HG02840 (cell line): Measurements from ENCODE around the gene CYP8B1.

Experiments used
- ATAC-seq: cut with Tn5 transposase; IDR thresholded peaks from one replicate; pipeline ENCODE4 v1.9.1; 2021; ENCODE audit warnings: mild to moderate bottlenecking, moderate library complexity, moderate number of reproducible peaks; ENCODE audit not compliant: unreplicated experiment, low FRiP score

CYP8B1 gene

DNA sequence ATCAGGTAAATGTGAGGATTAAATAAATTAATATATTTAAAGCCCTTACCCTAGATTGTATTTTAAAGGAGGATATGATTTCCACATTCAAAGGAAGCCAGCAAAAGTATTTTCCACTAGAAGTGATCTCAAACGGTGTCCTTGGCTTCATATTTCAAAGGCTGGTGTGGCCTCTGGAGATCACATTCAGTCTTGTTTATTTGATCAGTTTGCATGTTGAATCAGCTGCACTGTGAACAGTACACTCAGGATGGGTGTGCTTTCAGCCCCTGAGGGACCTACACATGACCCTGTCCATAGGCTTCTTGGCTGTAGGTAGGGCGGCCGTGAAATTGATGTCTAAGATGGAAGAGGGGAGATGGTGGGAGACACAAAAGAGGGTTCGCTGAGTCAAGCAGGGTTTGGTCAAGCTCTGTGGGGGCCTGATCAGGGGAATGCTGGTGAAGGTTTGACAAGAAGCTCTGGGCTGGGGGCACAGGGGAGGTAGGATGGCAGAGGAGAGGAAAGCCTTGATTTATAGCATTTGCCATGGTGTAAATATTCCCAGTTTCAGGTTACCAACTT lies 21.9 kb downstream of the CYP8B1 start:
- ATAC-seq, result no peak

DNA sequence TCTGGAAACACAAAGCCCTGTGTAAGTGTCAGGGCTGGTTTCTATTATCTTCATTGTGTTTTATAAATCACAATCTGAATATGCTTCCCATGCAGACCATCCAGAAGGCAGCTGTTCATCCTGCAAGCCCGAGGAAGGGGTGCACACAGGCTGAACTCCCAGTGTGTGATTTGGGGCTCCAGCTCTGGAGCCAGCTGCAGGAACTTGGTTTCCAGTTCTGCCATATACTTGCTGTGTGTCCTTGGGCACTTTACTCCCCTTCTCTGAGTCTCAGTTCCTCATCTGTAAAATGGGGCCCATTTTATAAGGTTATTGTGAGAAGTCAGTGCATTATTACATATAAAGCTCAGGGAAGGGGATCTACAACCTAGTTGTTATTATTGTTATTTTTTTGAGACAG lies 22.6 kb downstream of the CYP8B1 start:
- no peak for ATAC-seq

DNA sequence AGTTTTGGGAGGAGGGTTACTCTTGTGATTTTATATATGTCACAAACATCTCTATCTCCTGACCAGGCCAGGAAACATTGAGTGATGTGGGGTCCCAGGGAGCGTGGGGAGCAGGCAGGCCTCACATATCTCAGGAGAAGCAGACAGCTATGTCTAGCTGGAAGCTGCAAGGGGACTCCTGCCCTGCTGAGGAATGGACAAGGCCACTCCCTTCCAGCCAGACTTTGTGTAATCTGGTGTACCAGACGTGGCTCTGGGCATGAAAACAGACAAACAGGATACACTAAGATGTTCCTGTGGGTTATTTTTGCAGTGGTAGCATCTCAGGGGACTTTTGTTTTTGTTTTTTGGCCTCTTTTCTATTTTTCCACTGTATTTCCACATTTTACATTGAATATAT lies 23.2 kb downstream of the CYP8B1 start:
- no peak for ATAC-seq

DNA sequence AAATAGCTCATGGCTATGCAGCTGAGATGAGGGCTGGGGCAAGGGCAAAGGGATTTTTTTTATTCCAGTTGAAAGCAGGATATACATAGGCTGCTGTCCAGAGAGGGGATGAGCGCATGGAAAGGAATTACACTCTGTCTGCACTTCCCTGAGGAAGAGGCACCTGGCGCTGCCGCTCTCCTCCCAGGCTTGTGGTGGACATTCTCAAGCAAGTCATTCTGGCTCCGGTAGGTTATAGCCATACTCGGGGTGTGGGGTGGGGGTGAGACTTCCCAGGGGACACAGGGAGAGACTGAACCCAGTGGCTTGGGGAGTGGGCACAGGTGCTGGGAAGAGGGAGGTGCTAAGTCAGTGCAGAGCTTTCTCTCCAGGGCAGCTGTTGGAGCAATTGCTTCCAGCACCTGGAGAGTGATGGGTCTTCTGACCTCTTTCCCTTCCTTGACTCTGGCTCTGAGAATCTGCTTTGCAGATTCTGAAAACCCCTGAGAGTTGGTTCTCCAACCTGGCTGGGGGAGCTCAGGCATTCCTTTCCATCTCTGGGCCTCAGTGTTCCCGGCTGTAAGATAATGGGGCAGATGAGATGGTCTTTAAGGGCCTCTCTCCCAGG lies 24.3 kb downstream of the CYP8B1 start:
- no peak for ATAC-seq

DNA sequence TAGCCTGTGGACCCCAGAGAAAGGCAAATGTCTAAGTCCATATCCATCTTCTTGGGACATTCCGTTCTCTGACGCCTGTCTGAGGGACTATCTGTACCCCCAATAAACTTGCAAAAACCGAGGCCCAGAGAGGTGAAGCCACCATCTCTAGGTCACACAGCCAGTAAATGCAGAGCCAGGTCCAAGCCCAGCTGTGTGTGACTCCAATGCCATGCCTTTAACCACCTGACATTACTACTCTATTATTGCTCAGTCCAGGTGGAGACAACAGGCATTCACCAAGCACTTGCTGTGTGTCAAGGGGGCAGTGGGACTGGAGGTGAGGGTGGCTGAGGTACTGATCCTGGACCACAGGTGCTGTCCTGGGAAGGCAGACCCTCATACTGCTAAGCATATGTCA lies 25.4 kb downstream of the CYP8B1 start:
- no peak for ATAC-seq

DNA sequence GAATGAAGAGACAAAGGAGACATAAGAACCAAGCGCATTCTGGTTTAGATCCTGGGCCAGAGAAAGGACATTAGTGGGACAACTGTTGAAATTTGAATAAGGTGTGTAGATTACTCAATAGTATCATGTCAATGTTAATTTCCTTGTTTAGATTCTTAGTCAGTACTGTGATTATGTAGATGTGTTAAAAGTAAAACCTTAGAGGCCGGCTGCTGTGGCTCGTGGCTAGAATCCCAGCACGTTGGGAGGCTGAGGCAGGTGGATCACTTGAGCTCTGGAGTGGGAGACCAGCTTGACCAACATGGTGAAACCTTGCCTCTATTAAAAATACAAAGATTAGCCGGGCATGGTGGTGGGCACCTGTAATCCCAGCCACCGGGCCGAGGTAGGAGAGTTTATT lies 26.7 kb downstream of the CYP8B1 start:
- ATAC-seq, result no peak

DNA sequence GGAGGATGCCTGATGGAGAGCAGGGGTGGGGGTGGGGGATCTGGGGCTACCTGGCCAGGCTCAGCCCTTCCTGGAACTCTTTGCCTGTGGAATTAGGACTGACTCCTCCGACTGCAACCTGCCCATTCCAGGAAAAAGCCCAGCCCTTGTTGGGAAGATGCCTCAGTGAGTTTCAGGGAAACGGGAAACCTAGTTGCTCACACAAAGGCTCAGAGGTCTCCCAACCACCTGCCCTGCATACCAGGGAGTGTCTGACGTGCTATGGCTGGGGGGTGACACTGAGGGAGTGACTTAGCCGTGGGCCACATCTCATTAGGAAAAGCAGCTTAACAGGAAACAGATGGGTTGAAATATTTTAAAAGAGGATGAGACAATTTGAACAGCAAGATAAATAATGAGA lies 27.9 kb downstream of the CYP8B1 start:
- no peak for ATAC-seq

DNA sequence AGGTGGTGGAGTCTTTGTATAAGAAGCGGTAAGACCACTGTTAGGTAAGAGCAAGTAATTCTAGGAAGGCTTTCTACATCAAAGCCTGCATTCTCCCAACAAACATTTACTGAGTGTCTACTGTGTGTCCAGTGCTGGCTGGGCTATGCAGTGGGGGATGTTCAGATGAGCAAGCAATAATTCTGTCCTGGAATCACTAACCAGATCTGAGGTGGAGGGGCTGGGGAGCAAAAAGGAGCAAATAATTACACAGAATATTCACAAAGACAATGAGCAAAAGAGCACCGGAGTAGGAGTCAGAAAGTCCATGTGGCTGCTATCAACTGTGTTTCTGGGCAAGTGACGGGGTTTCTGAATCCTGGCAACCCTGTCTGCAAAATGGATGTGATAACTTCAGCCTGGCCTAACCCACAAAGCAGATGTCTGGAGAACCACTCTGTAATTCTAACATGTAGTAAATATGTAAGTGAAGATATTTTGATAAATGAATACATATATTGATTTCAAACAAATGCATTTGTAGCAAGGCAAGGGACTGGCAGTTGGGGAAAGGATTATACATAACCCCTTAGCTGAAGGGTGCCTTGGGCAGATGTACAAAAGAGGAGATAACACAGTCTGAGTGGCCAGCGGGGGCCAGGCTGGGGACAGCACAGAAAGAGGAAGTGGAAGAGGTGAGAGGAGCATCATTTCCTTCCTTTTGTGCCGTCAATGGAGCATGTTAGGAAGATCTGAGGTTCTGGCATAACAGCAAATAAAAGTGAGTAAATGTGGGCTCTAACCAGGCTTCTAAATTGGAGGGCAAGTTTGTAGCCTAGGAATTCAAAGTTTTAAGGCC lies 28.8 kb downstream of the CYP8B1 start:
- no peak for ATAC-seq

DNA sequence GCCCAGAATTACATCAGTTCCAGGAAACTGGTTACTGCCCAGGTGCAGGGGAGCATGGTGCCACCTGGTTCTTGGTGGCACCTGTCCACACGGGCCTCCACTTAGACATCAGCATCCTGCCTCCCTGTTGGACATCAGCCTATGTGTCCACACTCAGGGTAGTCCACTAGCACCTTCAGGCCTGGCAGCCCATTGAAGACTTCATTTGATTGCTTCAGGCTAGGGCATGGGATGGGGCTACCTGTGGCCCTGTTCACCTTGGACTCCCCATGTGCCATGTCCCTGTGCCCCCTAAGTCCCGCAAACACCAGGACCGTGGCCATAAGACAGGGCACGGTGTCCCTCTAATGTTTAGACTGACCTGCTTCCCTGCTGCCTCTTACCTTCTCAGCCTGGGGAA lies 30.9 kb downstream of the CYP8B1 start:
- no peak for ATAC-seq

DNA sequence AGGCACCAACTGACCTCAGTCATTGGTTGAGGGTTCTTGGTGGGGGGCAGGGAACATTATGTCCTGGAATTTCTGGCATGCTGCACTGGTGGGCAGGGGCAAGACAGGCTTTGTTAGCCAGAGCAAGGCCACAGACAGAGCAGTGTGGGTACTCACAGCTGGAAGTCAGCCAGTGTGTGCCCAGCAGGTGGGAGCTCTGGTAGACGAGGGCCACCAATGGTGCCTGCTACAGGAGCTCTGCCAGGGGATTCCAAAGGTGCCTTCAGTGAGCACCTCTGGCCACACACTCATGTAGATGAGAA lies 31.3 kb downstream of the CYP8B1 start:
- ATAC-seq, result no peak

DNA sequence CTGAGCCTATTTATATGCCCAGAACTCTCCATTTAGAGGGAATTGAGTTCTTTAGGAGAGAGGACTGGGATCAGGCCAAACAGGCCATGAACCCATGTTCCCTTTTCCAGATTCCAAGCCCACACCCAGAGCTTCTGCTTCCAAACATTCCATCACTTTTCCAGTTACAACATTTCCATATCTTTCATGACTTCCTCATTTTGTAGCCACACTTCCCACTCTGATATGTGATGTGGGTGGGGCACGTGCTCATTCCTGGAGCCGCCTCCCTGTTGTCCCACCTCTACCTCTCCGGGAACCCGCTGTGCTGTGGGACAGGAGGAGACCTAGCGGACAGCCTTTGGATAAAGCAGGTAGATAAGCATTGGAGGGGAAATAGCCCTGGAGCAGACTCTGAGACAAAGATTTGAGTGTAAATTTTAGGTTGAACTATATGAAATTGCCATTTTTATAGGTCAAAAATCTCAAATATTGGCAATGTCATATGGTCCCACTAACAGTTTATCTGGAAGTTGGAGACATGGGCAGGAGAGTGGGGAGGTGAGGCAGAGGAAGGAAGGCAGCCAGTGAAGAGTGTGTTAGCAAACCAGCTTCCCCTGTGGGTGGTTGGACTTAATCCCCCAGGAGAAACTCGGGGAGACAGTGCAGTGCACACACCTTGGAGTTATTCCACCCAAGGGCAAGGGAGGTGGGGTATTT lies 31.8 kb downstream of the CYP8B1 start:
- ATAC-seq, result no peak

DNA sequence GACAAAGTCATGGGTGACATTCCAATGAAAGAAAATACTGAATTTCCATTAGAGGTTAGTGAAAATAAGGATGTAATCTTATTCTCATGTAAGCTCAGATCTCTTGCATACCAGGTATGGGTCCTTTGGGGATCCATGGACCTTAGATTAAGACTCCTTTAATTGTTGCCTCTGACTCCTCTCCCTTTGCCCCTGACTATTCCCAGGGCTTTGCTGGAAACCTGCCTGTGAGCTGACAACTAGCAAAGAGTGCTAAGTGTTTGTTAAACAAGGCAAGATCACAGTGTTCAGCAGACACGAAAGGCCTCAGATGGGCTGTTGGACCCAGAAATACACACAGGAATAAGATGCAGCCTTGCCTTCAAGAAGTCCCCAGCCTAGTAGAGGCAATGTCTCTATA lies 34.3 kb downstream of the CYP8B1 start:
- ATAC-seq, result no peak

DNA sequence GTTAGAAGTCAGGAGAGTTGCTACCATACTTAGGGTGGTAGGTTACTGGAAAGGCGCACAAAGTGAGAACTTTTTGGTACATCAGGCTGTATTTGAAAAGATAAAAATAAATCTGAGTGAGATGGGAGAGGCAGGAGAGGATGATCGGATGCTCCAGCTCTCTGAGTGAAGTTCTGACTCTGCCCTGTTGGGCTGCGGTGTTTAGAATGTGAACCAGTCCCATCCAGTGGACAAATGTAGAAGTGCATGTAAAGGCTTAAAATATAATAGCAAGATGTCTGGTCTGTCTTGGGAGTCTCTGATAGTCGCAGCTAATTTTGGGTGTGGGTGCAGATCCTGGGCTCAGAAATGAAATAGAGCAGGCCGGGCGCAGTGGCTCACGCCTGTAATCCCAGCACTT lies 36.1 kb downstream of the CYP8B1 start:
- ATAC-seq, result peak; percentile 79

DNA sequence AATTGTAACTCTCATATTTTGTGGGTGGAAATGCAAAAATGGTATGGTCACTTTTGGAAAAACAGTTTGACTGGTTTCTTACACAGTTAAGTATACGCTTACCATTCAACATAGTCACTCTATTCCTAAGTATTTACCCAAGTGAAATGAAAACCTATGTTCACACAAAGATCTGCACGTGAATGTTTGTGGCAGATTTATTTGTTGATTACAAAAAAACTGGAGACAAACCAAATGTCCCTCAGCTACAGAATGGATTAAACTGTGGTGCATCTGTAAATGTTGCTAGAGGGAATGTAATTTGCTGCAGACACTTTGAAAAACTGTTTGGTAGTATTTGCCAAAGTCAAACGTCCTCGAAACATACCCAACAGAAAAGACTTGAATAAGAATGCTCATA lies 37.1 kb downstream of the CYP8B1 start:
- no peak for ATAC-seq

DNA sequence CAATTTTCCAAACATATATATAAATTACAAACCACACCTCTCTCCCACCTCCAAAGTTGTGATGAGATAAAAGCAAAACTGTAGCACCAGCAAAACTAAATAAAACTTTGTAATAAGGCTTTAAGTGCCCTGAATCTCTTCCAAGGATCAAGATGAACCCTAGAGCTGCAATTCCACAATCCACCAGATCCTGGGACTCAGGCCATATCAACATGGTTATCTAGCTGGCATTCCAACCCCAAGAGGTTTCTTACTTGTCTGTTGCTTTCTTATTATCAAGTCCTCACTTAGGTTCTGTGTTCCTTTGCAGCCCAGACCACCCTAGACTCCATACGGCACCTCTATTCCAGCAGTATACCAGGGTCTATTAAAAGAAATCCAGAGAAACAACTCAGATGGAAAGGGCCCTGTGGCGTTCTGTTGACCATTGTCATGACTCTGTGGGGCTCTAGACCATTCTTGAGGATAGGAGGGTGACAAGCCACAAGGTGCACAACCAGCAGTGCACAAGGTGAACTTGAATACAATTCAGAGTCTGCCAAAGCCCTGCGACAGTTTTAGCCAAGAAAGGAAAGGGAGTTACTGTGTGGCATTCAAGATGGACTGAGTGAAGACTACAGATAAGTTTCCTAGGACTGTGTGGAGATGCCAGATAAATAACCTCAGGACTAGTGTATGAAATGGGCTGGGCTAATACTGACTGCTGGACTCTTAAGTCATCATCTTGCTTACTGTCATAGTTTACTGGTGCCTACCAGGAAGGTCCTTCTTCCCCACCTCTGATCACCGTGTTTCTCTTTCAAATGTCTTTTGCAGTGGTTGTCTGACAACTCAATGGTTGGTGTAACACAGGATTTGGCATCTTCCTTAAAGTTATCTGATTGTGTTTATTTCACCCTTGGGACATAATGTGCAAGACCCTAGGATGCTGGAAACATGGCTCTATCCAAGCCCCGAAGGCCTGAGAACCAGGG lies 39.2 kb downstream of the CYP8B1 start:
- no peak for ATAC-seq

DNA sequence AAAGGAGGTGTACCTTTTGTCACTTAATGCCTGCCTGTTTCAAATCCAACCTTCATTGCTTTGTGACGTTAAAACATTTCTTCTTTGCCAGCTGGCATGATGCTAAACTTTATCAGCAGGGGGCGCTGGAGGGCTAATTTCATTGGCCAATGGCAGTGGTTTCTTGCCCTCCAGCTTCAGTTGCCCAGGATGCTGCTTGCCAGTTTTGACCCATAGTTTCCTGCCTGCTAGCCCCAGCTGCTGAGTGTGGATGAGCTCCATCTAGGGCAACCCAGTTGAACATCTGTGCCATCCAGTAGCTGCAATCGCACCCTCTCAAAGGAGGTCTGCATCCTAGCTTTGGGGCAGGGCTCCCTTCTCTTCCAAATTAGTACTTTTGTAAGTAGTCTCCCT lies 44.4 kb downstream of the CYP8B1 start:
- ATAC-seq, result no peak

DNA sequence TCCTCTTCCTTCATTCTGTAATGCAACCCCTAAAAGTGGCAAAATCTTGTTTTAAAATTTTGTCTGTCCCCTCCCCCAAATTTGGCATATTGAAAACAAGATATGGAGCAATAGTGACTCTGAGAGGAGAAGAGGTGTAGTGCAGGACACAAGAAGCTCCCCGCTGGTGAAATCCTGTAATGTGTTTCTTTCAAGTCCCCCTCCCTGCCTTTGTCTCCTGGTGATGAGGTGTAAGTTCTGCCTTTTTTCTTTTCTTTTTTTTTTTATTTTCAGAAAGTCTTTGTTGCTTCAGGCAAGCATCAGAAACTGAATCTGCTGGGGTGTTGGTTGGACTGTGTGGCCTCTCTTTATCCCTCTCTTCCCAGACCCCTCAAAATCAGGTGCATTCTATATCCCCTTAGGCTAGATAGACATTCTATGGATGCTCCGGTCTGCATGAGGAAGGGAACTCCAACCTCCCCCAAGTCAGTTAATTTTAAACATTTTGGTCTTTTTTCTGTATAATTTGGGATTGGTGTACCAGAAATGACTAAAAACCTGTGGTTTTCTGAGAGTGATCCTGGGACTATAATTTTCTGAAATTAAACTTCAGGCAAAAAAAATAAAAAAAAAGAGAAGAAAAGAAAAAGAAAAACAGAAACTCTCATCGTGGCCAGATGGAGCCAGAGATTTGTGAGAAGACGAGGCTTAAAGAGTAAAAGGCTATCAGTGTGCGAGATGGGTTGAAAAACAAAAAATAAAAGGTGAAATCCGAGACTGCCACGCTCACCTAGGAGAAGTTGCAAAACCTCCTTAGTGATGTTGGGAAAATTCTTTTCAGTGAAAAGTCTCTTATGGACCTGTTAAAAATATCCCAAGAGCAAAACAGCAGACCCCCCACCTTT lies 45.0 kb downstream of the CYP8B1 start:
- no peak for ATAC-seq

DNA sequence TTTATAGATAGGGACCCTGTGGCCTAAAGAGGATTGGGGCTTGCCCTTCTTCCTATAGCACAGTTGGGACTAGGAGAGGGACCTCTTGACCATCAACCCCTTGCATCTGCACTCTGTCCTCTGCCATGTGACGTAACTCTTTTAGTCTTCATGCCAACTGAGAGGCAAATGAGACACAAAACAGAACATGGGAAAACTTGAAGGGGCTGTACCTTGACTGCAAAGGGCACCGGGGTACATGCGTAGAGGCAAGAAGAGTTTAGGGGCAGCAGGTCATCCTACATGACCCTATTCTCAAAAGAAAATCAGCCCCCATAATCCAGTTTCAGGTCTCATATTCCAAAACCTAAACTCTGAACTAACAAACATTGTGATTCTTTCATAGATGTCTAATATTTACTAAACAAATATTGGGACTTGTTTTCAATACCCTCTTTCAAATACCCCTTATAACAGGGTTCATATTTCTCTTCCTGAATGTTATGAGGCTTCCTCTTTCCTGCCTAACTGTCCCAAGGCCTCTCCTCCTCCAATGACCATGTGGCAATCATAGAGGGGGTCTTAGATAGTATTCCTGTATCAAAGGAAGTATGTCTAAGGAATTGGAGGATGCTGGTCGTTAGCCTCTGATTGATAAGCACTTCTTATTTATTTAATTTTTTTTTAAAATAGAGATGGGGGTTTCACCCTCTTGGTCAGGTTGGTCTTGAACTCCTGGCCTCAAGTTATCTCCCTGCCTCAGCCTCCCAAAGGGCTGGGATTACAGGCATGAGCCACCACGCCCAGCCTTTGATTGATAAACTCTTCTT lies 45.8 kb downstream of the CYP8B1 start:
- ATAC-seq, result no peak
